Measurements from ENCODE around the gene HPS6. TPM values are rescaled to one million over a fixed set of nuclear protein-coding genes. Genes with fewer than 3 reads are reported as not detected.

HPS6 gene
- total RNA-seq, 1 experiment from 2014 or later: 16.0 TPM

Other genes with a start within 250 kb of the HPS6 start
- gene OGA, start 246.9 kb upstream of the HPS6 start, total RNA-seq (2014; rRNA removed; shearing (Covaris generic)): 47.6 and 58.9 TPM in 2 replicates
- gene KCNIP2, start 221.5 kb upstream of the HPS6 start, total RNA-seq (2014; rRNA removed; shearing (Covaris generic)): 0.40 TPM in 1 of 2 replicates, not detected in the other
- gene ARMH3, start 9.2 kb upstream of the HPS6 start, total RNA-seq (2014; rRNA removed; shearing (Covaris generic)): 4.6 and 5.1 TPM in 2 replicates
- gene LDB1, start 55.0 kb downstream of the HPS6 start, total RNA-seq (2014; rRNA removed; shearing (Covaris generic)): 18.9 and 20.6 TPM in 2 replicates
- gene PPRC1, start 67.7 kb downstream of the HPS6 start, total RNA-seq (2014; rRNA removed; shearing (Covaris generic)): 10.8 and 17.0 TPM in 2 replicates
- 70.1 and 105 TPM in 2 replicates for gene NOLC1, start 87.0 kb downstream of the HPS6 start, total RNA-seq (2014; rRNA removed; shearing (Covaris generic))
- gene ELOVL3, start 160.9 kb downstream of the HPS6 start, total RNA-seq (2014; rRNA removed; shearing (Covaris generic)): 0.06 TPM in 1 of 2 replicates, not detected in the other
- not detected in 2 replicates for gene PITX3, start 176.2 kb downstream of the HPS6 start, total RNA-seq (2014; rRNA removed; shearing (Covaris generic))
- gene GBF1, start 180.2 kb downstream of the HPS6 start, total RNA-seq (2014; rRNA removed; shearing (Covaris generic)): 17.3 and 26.5 TPM in 2 replicates

Measured in Daoy (cell line).